HG03097 (cell line): Measurements from ENCODE around the gene PGAP2.
A peak's percentile ranks its signal among the peaks of the same experiment; 100 is the strongest.

Source experiments
- ATAC-seq: cut with Tn5 transposase; IDR thresholded peaks from one replicate; pipeline ENCODE4 v1.9.1; 2021; ENCODE audit not compliant: unreplicated experiment, low FRiP score

Gene PGAP2

DNA sequence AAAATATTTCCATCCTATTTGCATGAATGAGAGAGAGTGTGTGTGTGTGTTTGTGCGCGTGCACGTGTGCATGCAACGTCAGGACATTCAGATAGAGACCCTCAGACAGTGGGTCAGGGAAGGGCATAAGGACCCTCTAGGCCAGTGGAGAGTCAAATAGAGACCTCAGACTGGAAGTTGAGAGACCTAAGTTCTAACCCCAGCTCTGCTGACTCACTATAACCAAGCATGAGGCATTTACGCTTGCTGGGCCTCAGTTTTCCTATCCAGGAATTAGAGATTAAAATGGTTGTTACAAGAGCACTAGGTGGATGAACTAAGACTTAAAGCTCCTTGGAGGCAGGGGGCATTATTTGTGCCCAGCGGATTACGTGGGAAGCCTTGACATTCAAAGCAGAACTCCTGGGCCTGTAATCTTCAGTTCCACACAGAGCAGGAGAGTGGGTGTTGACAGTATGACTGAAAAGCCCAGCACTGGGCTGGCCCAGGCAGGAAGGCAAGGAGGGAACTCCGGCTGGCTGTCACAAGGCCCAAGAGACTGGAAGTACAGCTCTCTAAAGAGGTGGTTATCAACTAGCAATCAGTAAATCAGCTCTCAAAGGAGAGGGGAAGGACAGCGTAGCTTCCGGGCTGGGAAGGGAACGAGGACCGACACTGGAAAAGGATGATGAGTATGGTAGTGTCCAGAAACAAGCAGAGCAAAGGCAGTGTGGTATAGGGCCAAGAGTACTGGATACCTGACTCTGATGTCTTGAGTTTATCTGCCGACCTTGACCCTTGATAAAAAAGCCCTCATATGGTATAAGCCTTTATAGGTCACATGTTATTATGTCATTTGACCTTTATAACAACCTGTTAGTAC is 23.2 kb downstream of the PGAP2 start:
- ATAC-seq, result no peak

GRCh38 chr11:3832816-3833215 is 24.5 kb downstream of the PGAP2 start:
- no peak for ATAC-seq

DNA sequence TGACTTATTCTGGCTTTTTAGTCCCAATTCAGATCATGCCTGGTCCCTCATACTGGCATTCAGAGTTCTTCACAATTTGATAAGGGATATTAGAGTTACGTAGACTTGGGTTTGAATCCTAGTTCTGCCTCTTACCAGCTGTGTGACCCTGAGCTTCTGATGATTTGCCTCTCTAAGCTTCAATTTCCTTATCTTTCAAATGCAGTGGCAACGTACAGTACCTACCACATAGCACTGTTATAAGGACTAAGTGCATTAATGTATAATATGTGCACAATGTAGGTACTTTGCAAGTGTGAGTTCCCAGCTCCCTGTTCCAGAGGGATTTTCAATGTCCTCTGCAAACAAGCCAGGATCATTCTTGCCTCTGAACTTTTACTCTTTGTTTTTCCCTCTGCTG is 25.1 kb downstream of the PGAP2 start:
- no peak for ATAC-seq

GRCh38 chr11:3834349-3834663 is 25.9 kb downstream of the PGAP2 start:
- no peak for ATAC-seq

DNA sequence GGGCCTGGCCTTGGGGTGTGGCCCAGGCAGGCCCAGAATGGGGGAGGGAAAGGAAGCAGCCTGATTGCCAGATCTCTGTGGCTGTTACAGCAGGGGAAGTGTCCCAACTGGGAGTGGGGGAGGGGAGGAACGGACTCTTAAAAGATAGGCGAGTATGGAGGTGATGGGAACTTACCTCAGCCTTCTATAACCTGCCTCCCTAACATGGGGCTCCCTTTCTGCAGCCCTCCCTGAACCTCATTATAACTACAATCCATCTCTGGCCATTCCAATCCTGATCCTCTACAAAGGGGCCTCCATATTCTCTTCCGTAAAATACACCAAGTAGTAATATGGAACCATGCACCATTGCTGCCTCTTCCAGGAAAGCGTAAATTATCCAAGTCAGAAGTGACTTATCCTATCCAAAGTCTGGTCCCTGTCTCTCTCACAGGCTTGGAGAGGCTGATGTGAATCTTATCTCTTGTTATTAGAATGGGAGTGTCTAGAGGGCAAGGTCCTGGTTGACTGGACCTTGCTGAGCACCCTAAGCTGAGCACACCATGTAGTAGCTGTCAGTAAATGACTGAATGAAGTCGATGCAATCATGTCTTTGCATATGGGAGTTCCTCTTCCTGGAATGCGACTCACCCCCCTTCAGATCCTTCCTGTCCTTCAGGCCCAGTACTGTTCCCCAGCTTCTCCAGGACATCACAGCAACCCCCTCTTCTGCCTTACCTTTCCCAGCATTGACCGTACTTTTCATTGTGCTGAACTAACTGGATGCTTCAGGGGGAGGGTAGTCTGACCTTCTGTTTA is 26.5 kb downstream of the PGAP2 start:
- no peak for ATAC-seq

DNA sequence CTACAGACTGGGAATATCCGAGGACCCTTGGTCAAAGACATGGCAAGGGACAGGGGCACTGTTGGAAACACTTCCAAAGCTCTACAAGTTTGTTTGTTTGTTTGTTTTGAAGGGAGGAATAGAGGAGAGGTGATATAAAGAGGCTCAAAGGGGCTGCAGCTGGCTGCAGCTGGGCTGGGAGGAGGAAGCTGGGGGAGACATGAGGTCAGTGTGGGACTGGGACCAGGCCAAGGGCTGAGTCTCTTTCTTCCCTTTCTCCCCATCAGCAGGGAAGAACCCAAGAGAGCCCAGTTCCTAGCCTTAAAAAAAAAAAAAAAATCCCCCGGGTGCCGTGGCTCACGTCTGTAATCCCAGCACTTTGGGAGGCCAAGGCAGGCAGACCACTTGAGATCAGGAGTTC is 27.4 kb downstream of the PGAP2 start:
- ATAC-seq, result no peak

DNA sequence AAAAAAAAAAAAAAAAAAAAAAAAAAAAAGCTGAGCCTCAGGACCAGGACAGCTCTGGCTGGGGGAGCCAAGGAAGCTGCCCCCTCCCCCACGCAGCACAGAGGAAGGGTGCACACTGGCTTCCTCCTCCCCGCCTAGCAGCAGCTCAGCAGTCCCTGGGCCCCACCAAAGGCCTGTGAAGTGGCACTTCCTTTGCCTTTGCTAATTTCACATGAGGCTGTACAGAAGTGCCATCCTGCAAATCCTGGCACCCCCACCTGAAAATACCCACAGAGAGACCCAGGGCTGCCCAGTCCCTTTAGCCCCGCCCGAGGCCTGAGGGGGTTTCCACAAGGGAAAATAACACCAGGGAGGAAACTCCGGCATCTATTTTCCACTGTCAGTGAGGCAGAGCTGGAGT is 28.5 kb downstream of the PGAP2 start:
- ATAC-seq, result no peak

DNA sequence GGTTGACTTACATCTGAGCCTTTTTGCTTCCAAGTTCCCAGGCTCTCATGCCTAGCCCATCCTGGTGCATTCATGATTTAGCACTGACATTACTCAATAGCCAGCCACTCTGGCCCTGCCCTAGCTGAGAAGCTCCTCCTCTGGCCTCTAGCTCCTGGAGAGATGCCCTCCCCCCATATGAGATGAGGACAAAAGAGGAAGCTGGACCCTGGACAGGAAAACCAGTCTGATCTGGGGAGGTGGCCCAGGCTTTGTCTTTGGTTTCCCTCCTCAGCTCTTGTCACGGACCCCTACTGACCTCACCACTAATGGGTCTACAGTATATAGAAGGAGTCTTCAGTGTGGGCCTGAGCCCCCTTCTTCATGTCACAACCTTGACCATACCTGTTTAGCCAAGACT is 29.4 kb downstream of the PGAP2 start:
- no peak for ATAC-seq

GRCh38 chr11:3838504-3838903 is 30.1 kb downstream of the PGAP2 start:
- ATAC-seq, result no peak

DNA sequence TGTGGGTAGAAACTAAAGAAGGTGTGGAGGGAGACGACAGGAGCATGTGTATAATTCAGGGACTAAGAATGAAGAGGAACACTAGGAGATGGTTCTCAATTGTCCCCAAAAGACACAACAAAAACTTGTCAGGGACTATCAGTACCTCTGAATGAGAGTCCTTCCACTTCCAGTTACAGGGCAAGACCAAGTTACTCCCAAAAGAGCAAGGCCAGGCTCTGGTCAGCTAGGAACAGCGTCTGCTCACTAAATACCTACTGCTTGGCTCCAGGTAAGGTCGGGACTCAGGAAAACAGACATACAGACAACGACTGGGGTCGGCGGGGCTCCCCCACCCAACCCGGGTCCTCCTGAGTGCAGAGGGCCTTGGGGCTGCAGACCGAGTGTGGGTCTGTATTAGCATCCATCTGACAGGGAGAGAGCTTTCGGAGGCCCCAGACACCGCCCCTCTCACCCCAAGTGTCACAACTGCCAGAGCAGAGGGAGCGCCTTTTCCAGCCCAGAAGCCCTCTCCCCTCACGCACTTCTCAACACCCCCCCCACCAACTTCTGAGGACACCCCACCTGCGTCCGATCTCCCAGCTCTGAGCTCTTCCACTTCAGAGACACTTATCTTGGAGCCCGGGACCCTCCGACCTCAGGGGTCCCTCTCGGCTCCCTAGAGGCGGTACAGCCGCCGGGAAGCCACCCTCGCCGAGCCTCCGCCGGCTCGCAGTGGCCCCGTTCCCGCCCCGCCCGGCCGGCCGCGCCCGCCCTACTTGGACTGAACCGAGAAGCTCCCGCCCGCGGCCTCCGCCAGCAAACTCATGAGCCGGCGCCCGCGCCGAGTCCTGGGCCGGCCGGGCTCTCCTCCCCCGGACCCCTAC is 31.9 kb downstream of the PGAP2 start:
- ATAC-seq, result no peak

- ATAC-seq, result peak; percentile 32
Measured at GRCh38 chr11:3840870-3841425, 32.6 kb downstream of the PGAP2 start, which contains the start of gene RHOG. Gene RHOG, minus strand, starts transcription at chr11:3840959. Its CDS starts 12,821 bp downstream, at chr11:3828138.

GRCh38 chr11:3841426-3842350 is 33.3 kb downstream of the PGAP2 start:
- ATAC-seq, result peak; percentile 51

DNA sequence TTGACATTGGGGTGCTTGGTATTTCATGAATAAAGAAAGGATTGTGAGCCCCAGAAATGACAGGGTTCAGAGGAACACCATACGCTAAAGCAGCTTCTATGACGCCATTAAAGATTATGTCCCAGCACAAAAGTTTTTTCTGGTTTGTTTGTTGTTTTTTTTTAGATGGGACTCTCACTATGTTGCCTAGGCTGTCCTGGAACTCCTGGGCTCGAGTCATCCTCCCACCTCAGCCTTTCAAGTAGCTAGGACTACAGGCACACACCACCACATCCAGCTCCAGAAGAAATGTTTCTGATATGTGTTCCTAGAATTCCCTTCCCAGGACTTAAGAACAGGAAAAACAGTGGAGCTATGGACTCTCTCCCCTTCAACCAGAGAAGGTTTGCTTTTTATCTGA is 35.0 kb downstream of the PGAP2 start:
- no peak for ATAC-seq

- no peak for ATAC-seq
Measured at GRCh38 chr11:3845246-3845645, 36.9 kb downstream of the PGAP2 start.

GRCh38 chr11:3845670-3846069 is 37.3 kb downstream of the PGAP2 start:
- ATAC-seq, result no peak

DNA sequence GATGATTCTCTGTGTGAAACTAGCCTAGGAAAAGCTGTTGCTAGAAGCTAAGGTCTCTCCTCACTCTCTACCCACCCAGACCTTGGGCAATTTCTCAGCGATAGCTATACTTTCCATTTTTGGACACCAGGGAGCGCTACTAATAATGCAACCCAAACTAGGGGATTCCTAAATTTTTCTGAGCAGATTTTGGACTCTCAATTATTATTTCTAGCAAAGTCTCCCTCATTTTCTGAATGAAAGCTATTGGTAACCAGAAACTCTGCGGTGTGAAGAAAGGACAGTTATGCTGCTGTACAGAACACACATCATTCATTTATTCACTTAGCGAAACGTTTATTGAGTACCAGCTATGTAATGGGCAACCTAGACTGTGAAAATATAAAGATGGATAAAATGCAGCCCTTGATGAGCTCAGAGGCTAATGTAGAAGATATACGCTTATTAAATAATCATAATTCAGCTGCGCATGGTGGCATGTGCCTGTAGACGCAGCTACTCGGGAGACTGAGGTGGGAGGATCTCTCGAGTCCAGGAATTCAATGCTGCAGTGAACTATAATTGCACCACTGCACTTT is 41.0 kb downstream of the PGAP2 start:
- no peak for ATAC-seq

GRCh38 chr11:3853545-3853842 is 45.1 kb downstream of the PGAP2 start:
- no peak for ATAC-seq

GRCh38 chr11:3853899-3854659 is 45.7 kb downstream of the PGAP2 start:
- peak; percentile 31 for ATAC-seq

GRCh38 chr11:3854660-3854976 is 46.3 kb downstream of the PGAP2 start:
- peak; percentile 10 for ATAC-seq
